Stimulated activated CD4-positive, alpha-beta T cell treated with anti-CD3 and anti-CD28 coated beads, Interleukin-4, amount 100 ng/mL, for 24 hours (primary cell): ENCODE results near the gene TEC.
A peak's percentile ranks its signal among the peaks of the same experiment; 100 is the strongest.

ENCODE experiments used
- DNase-seq: peaks from one replicate; pipeline ENCODE4 v3.0.0-alpha.2; 2020

The TEC gene

GRCh38 chr4:48153791-48154550, 115.7 kb downstream of the TEC start:
- DNase-seq: no peak

DNA sequence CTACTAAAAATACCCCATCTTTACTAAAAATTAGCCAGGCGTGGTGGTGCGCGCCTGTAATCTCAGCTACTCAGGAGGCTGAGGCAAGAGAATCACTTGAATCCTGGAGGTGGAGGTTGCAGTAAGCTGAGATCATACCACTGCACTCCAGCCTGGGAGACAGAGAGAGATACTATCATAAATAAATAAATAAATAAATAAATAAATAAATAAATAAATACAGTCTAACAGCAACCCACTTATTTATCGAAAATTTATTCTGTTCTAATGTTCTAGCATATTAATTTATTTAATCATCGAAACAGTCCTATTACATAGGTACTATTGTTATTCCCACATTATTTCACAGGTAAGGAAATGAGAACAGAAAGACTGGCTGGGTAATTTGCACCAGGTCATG, 117.4 kb downstream of the TEC start:
- no peak for DNase-seq

DNA sequence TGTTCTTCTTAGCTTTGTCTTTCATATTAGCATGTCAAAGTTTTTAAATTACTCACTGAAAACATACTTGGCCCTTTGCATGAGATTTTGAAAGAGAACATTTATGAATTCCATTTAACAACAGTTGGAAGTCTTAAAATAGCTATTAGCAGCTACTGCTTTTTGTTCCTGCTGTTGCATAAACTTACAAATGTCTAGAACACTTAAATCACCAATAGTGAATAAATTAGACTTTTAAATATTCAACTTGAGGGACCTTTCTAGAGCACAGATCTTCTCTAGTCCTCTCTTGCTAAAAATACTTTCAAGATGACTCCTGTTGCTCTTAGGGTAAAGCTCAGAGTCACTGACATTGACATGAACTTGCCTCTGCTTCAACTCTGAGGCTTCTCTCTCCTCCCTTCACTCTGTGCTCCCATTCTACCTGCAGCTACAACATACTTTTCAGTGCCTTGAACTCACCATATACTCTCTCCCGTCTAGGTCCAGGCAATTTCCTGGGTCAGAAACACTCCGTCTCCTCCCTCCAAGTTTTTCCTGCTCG, 119.7 kb downstream of the TEC start:
- DNase-seq: no peak

GRCh38 chr4:48147621-48148020, 122.0 kb downstream of the TEC start:
- no peak for DNase-seq

DNA sequence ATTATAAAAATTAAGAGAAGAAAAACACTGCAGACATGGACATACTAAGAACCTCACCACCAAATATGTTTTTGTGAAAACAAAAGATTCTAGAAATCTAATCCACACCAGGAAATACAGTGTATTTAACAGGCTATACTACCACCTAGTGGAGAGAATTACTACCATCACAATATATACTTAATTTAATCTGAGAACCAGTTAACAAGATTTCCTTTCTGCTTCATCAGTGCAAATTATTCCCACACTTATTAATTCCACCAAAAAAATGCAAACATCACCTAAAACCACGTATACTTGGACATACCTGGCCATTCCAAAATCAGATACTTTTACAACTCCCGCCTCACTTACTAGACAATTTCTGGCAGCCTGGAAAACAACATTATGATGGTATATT, 128.6 kb downstream of the TEC start:
- no peak for DNase-seq

DNA sequence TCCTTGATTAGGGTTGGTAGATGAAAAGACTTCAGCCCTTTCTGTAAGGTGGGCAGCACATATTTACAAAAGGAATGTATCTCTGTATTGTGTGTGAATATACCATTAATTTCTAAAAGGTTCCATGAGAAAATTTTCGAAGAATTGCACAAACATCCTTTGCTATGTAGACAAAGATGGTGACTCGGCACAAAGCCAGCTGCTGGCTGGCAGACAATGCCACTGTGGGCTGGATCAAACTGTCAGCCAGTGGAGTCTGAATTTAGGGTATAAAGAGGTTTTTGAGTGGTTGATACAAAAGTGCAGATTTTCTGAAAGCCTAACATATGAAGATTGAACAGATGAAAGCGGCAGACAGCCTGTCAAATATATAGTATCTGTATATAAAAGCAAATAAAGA, 129.9 kb downstream of the TEC start:
- DNase-seq: no peak

GRCh38 chr4:48138936-48139335, 130.7 kb downstream of the TEC start:
- DNase-seq: no peak

DNA sequence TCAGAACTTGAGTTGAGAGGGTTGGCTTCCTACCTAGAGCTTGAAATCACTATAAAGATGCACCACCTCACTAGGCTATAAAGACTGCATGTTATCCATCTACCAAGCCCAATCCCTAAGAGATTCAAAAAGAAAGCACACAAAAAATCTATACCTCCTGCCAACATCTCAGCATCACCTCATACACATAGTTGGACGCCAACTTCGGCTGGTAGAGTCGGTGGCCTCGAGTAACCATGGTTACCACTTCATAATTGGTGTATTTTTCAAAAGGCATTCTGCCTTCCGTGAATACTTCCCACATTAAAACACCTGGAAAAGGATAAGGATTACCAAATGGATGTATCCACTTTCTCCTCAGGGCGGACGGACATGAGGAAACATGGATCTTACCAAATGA, 131.1 kb downstream of the TEC start:
- DNase-seq: no peak

DNA sequence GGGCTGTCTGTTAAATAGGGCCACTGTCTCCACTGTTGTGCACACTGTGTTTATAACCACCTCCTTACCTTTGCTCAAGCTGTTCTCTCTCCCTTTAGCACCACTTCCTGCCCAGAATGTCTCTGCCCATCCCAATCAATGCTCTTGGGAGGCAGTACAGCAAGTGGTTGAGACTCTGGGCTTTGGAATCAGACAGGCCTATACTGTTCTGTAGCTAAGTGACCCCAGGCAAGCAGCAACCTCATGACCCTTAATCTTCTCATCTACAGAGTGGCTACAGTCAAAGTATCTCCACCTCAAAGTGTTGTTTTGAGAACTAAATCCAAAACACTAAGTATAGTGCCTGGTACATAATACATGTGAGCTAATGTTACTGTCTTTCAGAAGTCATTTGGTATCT, 131.8 kb downstream of the TEC start:
- no peak for DNase-seq

- DNase-seq: no peak
These were observed 135.6 kb downstream of the TEC start, which contains the start of gene TXK for GRCh38 chr4:48134081-48134480. Gene TXK, minus strand, starts transcription at chr4:48134250. Its CDS starts 80 bp downstream, at chr4:48134170.

DNA sequence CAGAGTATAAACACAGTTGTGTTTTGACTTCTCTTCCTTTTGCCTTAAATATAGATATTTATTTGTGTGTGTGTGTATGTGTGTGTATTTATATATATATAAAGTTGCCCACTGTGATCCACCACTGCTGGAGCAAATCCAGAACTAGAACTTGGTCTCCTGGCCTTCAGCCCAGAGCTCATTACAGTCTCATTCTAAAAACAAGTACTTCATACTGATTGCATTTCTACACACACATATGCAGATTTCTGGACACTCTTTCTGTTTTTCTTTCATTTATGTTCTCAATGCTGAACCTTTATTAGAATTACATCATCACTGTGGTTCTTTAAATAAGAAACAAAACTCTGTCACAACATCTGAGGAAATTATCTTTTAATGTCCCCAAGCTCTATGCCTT, 136.0 kb downstream of the TEC start:
- DNase-seq: no peak

- DNase-seq: no peak
These were observed 137.9 kb downstream of the TEC start for GRCh38 chr4:48131736-48132135.

- no peak for DNase-seq
These were observed 139.5 kb downstream of the TEC start for GRCh38 chr4:48130100-48130499.

DNA sequence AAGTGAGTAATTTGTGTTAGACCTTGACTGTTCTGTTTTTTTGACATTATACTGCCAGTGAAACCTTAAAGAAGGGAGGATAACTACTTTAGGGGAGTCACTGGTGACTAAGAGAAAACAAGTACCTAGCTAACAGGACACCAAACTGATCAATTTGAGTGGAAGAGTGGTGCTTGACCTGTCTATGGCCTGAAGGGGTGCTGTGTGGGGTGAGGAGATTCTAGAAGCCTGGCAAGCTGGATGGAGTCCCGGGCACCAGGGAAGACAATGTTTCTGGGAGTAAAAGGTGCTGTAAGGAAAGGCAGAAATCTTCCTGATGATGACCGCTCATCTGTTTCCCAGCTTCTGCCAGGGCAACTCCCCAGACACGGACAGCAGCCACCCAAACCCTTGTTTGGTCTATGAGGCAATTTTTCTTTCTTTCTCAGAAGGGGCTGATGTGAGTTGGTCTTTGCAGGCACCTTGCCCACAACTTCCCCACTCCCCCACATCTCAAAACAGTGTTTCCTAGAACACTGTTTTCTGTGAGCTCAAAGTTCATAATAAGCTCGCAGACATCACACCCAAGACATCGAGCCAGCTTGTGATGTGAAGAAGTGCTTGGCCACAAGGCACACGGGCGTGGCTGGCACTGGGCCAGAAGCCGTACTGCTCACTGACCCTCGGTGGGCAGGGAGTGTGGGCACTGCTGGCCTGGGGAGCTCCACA, 140.2 kb downstream of the TEC start:
- peak; percentile 47 for DNase-seq

- peak; percentile 79 for DNase-seq
These were observed 141.8 kb downstream of the TEC start for GRCh38 chr4:48127682-48128404.

GRCh38 chr4:48127231-48127630, 142.4 kb downstream of the TEC start:
- no peak for DNase-seq

GRCh38 chr4:48126621-48127020, 143.0 kb downstream of the TEC start:
- DNase-seq: no peak

- no peak for DNase-seq
These were observed 144.8 kb downstream of the TEC start for GRCh38 chr4:48124870-48125269.

DNA sequence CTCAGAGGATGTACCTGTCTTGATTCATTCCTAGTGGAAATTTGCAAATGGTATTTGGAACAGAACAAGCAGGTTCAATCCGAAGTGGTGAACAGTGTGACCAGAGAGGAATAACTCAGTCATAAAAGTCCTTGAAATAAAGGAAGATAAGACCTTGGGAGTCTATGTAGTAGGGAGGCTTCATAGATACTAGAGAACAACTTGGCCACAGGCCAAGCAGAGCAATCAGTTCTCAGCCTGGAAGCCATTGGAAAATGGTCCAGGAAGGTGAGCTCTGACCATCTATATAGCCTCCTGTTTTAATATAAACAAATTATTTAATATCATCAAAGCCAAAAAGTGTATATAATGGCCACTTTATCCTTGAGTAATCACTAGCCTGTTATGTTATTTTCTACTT, 146.9 kb downstream of the TEC start:
- no peak for DNase-seq

- DNase-seq: no peak
These were observed 148.5 kb downstream of the TEC start for GRCh38 chr4:48121180-48121579.

- DNase-seq: no peak
These were observed 149.5 kb downstream of the TEC start for GRCh38 chr4:48120132-48120531.

GRCh38 chr4:48119646-48120045, 150.0 kb downstream of the TEC start:
- no peak for DNase-seq

DNA sequence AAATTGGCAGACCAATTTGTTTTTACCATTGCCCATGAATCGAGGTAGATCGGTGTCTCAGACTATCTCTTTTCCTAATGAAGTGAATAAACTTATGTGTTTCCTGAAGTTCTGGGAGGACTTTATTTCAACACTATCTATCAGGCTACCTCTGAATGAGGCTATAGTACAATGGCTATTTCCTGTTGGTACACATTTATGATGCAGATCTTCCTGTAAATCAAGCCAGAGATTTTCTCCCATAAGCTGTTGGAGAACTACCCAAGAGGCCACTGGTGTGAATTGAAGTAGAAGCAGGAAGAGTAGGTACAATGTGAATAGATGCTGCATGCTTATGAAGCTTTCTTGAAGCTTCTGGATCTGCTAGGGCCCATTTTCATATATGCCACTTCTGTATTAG, 151.6 kb downstream of the TEC start:
- DNase-seq: no peak

- DNase-seq: no peak
These were observed 153.1 kb downstream of the TEC start for GRCh38 chr4:48116582-48116981.
